ENCODE results near the gene MFAP4.

The MFAP4 gene

DNA sequence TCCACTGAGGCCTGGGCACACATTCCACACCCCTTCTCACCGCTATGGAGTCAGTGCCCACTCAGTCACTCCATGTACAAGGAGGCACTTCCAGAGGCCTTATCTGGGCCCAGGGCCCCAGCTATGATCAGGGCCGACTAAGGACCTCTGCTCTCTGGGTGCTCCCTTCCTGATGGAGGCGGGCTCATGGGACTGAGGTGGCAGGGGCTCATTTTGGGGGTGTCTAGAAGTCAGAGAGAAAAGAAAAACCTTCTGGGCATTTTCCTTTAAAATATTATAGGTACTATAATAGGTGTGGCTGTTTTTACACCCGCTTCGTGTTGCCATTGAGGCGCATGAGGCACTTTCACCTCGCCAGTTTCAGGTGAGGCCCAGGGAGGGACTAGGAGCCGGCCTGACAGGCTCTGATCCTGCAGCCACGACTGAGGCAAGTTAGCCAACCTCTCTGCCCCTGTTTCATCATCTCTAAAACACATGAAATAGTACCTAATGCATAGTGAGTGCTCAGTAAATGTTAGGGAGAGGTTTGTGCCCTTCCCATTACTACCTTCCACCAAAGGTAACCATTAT lies 38.8 kb downstream of the MFAP4 start:
- DNase-seq (ENCODE audit: low spot score), result no peak

GRCh38 chr17:19347323-19348080 lies 39.5 kb downstream of the MFAP4 start:
- DNase-seq (ENCODE audit: low spot score), result no peak

DNA sequence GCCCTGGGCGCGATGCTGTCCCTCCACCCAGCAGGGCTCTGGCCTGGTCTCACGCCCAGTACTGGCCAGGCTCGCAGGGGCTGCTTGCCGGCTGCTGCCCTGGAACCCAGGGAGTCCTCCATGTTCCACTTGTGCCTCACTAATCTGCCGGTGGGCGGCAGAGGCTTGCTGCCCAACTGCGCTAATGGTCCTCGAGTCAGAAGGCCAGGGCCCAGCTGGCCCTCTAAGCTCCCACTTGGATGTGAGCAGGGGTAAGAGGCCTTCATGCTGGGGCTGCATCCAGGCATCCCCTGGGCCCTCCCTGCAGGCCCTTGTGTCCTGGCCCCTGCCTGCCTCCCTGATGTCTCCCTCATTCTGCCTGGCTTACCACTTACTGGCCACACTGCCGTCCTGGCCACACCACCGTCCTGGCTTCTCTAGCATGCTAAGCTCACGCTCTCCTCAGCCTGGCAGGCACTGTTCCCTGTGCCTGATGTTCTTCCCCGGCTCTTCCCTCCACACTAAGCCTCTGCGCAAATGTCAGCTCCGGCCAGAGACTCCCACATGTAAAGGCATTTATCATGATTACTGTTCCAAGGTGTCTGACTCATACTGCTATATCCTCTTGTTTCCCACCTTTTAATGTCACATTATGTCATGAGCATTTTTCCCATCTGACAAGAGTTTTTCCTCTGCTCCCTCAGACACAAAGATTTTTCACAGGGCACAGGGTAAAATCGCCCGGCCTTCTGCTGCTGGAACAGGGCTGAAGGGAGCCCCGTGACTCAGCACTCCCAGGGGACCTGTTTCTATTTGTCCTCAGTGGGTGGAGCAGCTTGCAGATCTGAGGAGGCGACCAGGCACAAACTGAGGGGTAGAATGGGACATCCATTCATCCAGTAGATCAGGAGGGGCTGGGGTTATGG lies 40.4 kb downstream of the MFAP4 start:
- DNase-seq (ENCODE audit: low spot score), result peak; percentile 76

DNA sequence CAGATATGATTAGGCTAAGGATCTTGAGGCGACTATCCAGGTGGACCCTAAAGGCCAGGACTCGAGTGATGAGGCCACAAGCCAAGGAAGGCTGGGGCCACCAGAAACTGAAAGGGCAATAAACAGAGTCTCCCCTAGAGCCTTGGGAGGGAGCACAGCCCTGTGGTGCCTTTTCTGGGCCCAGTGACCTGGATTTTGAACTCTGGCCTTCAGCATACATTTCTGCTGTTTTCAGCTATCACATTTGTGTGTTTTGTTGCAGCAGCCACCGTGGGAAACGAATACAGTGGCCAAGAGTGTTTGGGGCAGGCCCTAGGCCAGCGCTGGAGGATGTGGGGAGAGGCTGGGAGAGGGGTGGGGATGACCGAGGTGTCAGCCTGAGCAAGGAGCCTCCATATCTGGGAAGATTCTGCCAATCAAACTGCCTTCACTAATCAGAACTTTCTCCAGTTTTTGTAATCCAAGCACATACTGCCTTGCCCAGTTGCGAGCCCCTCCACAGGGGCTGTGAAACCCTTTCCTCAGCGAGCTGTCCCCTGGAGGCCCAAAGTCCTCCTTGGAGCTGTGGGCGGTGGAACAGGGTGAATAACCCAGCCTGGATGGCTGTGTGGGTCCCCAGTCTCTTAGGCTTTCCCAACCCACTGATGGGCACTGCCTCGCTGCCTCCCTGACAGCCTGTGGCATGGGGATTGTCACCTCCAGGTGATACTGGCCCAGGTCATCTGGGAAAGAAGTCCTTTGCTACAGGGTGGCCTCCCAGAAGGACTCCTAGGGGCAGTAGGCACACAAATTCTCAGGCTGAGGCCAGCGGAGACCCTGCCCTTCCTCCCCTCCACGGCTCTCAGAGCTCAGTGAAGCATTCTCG lies 41.3 kb downstream of the MFAP4 start:
- no peak for DNase-seq (ENCODE audit: low spot score)

DNA sequence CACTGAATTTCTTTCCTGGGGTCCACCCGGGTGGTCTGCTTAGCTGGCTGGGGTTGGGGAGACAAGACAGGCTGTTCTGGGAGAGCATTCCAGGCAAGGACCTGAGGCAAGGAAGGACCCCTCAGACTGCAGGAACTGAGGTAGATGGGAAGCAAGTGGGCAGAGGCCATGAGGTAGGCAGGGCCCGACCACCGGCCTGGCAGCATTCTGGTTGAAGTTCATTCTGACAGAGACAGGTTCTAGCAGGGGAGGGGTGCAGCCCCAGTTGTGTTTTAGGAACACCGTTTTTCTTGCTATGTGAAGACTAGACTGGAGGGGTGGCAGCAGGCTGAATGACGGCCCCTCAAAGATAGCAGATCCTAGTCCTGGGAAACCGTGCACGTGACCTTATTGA lies 41.9 kb downstream of the MFAP4 start:
- no peak for DNase-seq (ENCODE audit: low spot score)

DNA sequence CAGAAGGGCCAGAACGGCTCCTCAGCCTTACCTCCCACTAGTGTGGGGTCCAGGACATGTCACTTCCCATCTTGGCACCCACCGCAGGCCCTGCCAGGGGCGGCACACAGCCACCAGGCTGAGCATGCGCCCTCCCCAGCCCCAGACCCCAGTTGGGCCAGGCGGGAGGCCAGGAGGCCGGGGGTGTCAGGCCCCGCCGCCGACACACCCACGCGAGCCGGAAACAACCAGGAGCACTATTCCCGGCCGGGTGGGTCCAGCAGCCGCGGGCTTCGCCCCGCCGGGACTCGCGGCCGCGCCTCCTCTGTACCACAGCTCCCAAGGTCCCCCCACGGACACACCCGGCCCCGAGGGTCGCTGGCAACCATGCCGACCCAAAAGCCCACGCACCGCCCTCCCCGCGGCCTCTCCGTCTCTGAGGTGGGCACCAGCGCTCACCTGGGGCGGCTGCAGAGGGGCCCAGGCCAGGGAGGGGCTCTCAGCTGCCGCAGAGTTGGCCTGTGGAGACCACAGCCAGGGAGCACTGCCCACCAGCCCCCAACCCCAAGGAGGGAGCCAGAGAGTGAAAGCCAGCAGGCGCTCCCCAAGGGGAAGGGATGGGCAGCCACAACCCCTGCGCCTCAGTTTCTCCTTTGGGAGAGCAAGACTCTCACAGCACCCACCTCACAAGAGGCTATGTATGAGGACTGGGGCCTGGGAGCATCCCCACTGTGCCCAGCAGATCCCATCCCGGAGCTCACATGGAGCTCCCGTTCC lies 42.5 kb downstream of the MFAP4 start:
- DNase-seq (ENCODE audit: low spot score), result no peak

DNA sequence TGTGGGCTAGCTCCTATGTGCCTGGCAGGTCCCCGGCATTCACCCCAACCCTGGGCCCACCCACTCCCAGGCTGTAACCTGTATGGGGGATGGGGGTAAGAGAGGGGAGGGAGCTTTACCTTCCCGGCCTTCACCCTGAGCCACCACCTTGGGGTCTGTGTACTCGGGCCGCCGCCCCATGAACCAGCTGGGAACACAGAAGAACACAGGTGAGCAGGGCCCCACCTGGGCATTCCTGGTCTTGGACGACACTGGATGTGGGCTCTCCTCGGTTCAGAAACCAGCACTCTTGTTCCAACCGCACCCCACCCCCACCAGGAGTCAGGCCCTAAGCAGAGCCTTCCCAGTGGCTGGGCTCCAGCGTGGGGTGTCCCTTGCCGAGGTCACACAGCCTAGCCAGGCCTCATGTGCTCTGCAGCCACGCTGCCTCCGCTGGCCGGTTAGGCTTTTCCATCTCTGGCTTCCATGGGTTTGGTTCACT lies 43.3 kb downstream of the MFAP4 start:
- DNase-seq (ENCODE audit: low spot score), result no peak

GRCh38 chr17:19343256-19343630 lies 43.7 kb downstream of the MFAP4 start:
- no peak for DNase-seq (ENCODE audit: low spot score)

DNA sequence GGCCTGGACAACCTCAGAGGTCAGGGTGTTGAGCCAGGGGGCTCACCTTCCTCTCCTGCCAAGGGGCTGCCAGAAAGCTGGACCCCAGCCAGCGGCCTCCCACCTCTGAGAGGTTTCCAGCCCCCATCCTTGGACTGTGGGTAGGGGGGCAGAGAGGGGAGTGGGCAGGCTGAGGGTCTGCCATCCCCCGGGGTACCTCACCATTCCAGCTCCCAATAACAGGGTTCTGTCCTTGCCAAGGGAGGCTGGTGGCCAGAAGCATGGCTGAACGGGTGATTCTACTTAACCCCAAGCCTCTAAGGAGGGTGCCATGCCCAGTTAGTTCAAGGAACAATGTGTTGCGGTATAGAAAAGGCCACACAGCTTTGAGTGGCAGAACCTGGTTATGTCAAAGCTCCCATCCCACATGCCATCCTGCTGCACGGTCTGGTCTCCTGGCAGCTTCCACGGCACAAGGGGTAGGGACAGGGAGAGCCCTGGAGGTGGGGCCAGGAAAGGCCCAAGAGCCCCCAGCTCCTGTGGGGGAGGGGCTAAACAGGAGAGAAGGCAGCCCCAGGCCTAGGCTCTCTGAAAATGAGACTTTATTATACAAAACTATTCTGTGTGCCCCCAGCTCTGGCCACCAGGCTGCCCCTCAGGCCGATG lies 44.3 kb downstream of the MFAP4 start:
- no peak for DNase-seq (ENCODE audit: low spot score)

DNA sequence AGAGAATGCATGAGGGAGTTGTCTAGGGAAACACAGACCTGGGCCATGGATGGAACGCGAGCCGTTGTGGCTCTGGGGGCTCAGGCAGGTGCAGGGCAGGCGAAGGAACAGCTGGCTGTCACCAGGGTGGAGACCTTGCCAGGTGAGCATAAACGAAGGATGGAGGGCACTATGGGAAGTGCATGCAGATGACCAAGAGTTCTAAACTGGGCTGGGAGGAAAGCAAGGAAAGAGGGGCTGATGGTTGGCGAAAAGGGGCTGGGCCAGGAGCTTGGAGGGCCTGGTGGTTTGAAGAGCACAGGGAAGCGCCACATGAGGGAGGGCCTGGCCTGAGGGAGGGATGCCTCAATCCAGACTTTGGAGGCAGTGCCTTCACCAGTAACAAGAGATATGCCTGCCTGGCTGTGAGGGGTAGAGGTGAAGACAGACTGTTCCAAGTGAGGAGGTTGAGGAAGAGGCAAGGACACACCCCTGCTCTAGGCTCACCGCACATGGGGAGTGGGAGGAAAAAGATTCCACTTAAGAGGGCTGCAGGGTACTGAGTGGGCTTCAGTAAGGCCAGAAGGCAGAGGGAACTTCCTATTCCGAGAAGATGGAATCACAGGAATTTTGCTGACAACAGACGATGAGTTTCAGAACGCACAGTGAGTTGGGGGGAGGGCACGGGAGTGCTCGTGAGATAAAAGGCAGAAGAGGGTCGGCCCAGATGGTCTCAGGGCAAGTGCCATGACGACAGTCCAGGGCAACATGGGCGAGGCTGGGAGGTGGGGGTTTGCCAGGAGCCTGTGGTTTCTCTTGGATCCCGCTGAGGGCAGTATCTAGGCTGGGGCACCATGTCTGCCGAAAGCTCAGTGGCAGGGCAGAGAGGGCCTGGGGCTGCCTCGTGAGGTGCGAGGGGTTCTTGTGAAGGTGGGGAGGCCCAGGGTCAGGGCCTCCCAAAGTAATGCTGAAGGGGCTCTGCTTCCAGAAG lies 45.1 kb downstream of the MFAP4 start:
- no peak for DNase-seq (ENCODE audit: low spot score)

GRCh38 chr17:19341211-19341631 lies 45.8 kb downstream of the MFAP4 start:
- no peak for DNase-seq (ENCODE audit: low spot score)

GRCh38 chr17:19339341-19339815 lies 47.6 kb downstream of the MFAP4 start:
- no peak for DNase-seq (ENCODE audit: low spot score)

GRCh38 chr17:19338031-19338990 lies 48.7 kb downstream of the MFAP4 start:
- peak; percentile 22 for DNase-seq (ENCODE audit: low spot score)

DNA sequence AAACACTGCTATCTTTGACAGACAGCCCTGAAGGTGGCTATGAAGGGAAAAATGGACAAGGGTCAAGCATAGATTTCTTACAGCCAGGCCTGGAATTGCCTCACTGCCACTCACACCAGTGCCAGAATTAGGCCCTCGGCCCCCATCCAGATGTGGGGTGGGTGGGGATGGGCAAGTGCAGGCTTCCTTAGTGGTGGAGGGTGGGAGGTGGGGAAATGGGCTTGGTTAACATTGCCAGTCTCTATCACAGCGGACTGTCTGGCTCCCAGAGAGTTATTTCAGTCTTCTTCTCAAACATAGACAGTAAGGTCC lies 49.3 kb downstream of the MFAP4 start:
- DNase-seq (ENCODE audit: low spot score), result no peak

DNA sequence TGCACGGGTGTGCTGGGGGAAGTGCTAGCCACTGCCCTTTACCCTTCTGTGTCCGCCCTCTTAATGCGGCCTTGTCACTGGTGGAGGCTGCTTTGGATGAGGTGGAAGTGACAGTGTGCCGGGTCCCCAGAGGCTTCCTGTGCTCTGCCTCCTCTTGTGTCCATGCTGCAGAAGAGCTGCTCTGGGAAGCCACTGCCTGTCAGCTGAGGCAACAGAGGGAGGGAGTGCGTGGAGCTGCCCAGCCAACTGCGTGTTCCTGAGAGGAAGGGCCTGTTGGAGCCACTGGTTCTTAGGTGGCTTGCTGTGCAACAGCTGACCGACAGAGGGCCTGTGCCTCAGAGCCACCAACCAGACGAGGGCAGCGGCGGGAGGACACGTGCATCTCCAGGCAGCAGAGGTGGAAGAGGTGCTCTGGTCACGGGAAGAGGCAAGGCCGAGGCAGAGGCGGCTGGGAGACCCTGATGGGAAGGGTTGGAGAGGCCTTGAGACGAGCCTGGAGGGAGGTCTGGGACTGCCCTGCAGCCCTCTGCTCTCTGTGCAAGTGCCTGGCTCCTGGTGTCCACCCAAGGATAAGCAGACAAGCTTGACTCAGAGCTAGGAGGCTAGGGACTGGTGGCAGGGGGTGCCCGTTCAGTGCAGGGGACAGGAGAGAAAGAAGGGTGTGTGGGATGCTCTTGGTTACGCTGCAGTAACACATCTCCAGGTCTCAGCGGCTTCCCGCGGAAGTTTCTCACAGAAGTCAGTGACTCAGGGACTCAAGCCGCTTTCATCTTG lies 49.9 kb downstream of the MFAP4 start:
- DNase-seq (ENCODE audit: low spot score), result no peak

- DNase-seq (ENCODE audit: low spot score), result no peak
Measured at GRCh38 chr17:19335951-19336631, 50.9 kb downstream of the MFAP4 start.

DNA sequence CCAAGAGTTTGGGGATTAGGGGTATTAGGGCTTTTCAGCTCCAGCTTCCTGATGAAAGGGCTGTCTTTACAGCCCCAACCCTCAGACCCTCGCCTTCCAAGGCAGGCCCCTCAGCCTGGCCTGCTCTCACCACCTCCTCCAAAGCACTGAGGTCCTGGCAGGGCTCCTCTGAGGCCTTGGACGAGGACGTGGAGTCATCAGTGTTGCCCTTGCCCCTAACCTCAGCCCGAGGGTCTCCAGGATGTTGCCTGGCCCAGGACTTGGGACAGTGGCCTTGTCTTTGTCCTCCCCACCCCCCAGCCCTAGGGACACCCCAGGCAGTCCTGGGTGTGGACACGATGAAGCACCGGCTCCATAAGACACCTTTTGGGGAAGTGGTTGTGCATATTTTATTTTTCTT lies 52.7 kb downstream of the MFAP4 start:
- no peak for DNase-seq (ENCODE audit: low spot score)

Measured in kidney capillary endothelial cell (primary cell).